NCI-H146 treated with DMSO at 0.1 percent for 48 hours (cell line): ENCODE results near the gene ATXN1.

Experiments
- DNase-seq: peaks from one replicate; lab custom pipeline; 2025; ENCODE audit not compliant: unreplicated experiment; lab: John Stamatoyannopoulos, UW

The ATXN1 gene

GRCh38 chr6:16681260-16681873 is 79.9 kb downstream of the ATXN1 start:
- DNase-seq, result no peak

GRCh38 chr6:16679050-16679449 is 82.2 kb downstream of the ATXN1 start:
- DNase-seq, result no peak

- no peak for DNase-seq
Measured at GRCh38 chr6:16677458-16677857, 83.8 kb downstream of the ATXN1 start.

GRCh38 chr6:16676978-16677377 is 84.3 kb downstream of the ATXN1 start:
- DNase-seq, result no peak

GRCh38 chr6:16676376-16676775 is 84.9 kb downstream of the ATXN1 start:
- no peak for DNase-seq

GRCh38 chr6:16674801-16675392 is 86.4 kb downstream of the ATXN1 start:
- no peak for DNase-seq

GRCh38 chr6:16673011-16673797 is 88.1 kb downstream of the ATXN1 start:
- no peak for DNase-seq

GRCh38 chr6:16671302-16672289 is 89.7 kb downstream of the ATXN1 start:
- no peak for DNase-seq

GRCh38 chr6:16670617-16671051 is 90.6 kb downstream of the ATXN1 start:
- DNase-seq, result no peak

- DNase-seq, result no peak
Measured at GRCh38 chr6:16670183-16670582, 91.1 kb downstream of the ATXN1 start.

- no peak for DNase-seq
Measured at GRCh38 chr6:16669227-16669626, 92.0 kb downstream of the ATXN1 start.

GRCh38 chr6:16667509-16667908 is 93.8 kb downstream of the ATXN1 start:
- DNase-seq, result no peak

- no peak for DNase-seq
Measured at GRCh38 chr6:16665992-16666391, 95.3 kb downstream of the ATXN1 start.

- no peak for DNase-seq
Measured at GRCh38 chr6:16665182-16665581, 96.1 kb downstream of the ATXN1 start.

GRCh38 chr6:16663901-16664300 is 97.4 kb downstream of the ATXN1 start:
- no peak for DNase-seq

- no peak for DNase-seq
Measured at GRCh38 chr6:16660157-16660497, 101.1 kb downstream of the ATXN1 start.

GRCh38 chr6:16659466-16660156 is 101.6 kb downstream of the ATXN1 start:
- DNase-seq, result no peak

- no peak for DNase-seq
Measured at GRCh38 chr6:16658348-16659034, 102.8 kb downstream of the ATXN1 start.

- no peak for DNase-seq
Measured at GRCh38 chr6:16657768-16658167, 103.5 kb downstream of the ATXN1 start.

GRCh38 chr6:16656451-16656850 is 104.8 kb downstream of the ATXN1 start:
- DNase-seq, result no peak
